H1 (cell line): ENCODE data around the gene CORO7. TPM values are rescaled to one million over a fixed set of nuclear protein-coding genes. Genes with fewer than 3 reads are reported as not detected.

Experiments used
- CTCF ChIA-PET: fragments of 300-600 bp; sonication (Branson Sonifier 250); formaldehyde crosslinking; loops from one replicate; lab custom pipeline; 2021; ENCODE audit not compliant: partially characterized antibody; lab: Charles Lee
- POLR2A ChIA-PET: fragments of 300-600 bp; sonication (Branson Sonifier 250); formaldehyde crosslinking; loops from one replicate; lab custom pipeline; 2021; ENCODE audit warnings: inconsistent platforms; ENCODE audit not compliant: partially characterized antibody; lab: Charles Lee
- DNase-seq, 2 experiments: peaks; one replicate each; pipeline versions ENCODE4 v3.0.0 to v3.0.0-alpha.2; 2010 to 2022; ENCODE audit warnings: low spot score in 2 of 2, low read depth in 1 of 2, mixed read lengths in 1 of 2
- FAIRE-seq: peaks from 2 replicates; lab custom pipeline; 2011; peaks lifted over from hg19 to GRCh38; lab: Jason Lieb, UNC
- H2AFZ ChIP-seq: 2 replicates; pipeline ENCODE4 v1.8.1; 2012; ENCODE audit warnings: low read length, inconsistent platforms
- H2AK5ac ChIP-seq: 2 replicates; pipeline ENCODE4 v1.6.1; 2013; ENCODE audit warnings: low read depth, low read length
- H2BK120ac ChIP-seq: replicated peaks from 2 replicates; pipeline ENCODE3; 2013; ENCODE audit warnings: low read depth, low read length, inconsistent platforms
- H2BK12ac ChIP-seq: 2 replicates; pipeline ENCODE4 v1.6.1; 2013; ENCODE audit warnings: low read depth, low read length
- H2BK15ac ChIP-seq: 2 replicates; pipeline ENCODE4 v1.6.1; 2013; ENCODE audit warnings: low read length
- H2BK20ac ChIP-seq: 2 replicates; pipeline ENCODE4 v1.6.1; 2013; ENCODE audit warnings: low read length
- H2BK5ac ChIP-seq: 2 replicates; pipeline ENCODE4 v1.6.1; 2013; ENCODE audit warnings: low read depth, low read length
- H3K14ac ChIP-seq: 2 replicates; pipeline ENCODE4 v1.6.1; 2013; ENCODE audit warnings: inconsistent platforms; ENCODE audit not compliant: insufficient read length
- H3K18ac ChIP-seq: 2 replicates; pipeline ENCODE4 v1.6.1; 2013; ENCODE audit warnings: low read length; ENCODE audit errors: extremely low read depth
- H3K23ac ChIP-seq: 2 replicates; pipeline ENCODE4 v1.6.1; 2013; ENCODE audit warnings: inconsistent platforms; ENCODE audit not compliant: insufficient read length
- H3K23me2 ChIP-seq: 2 replicates; pipeline ENCODE4 v1.6.1; 2013; ENCODE audit warnings: low read depth, low read length
- H3K27ac ChIP-seq: 2 replicates; pipeline ENCODE4 v1.6.1; 2011; ENCODE audit warnings: low read depth, low read length, inconsistent platforms
- H3K27me3 ChIP-seq, 4 experiments: replicated peaks in 1 of 4; 1 replicate in 1 of 4; 2 replicates in 3 of 4; pipeline versions ENCODE4 v1.6.1 to v1.8.1; 2011 to 2013; ENCODE audit warnings: low read length in 3 of 4, mild to moderate bottlenecking in 3 of 4, inconsistent platforms in 2 of 4, mixed read lengths in 2 of 4, moderate library complexity in 1 of 4; ENCODE audit not compliant: control insufficient read depth in 3 of 4, insufficient read depth in 3 of 4; ENCODE audit errors: extremely low read depth in 1 of 4
- H3K36me3 ChIP-seq, 4 experiments: 2 replicates each; pipeline versions ENCODE4 v1.6.1 to v1.8.1; 2011 to 2013; ENCODE audit warnings: mild to moderate bottlenecking in 4 of 4, low read length in 3 of 4, moderate library complexity in 2 of 4, control low read depth in 1 of 4, inconsistent platforms in 1 of 4; ENCODE audit not compliant: insufficient read depth in 4 of 4, control insufficient read depth in 2 of 4
- H3K4ac ChIP-seq: replicated peaks from 2 replicates; pipeline ENCODE3; 2013; ENCODE audit warnings: low read length, low read depth, mixed read lengths, inconsistent platforms; ENCODE audit not compliant: insufficient read length
- H3K4me1 ChIP-seq, 4 experiments: replicated peaks in 1 of 4; 1 replicate in 1 of 4; 2 replicates in 3 of 4; pipeline versions ENCODE4 v1.6.1 to v1.8.1; 2011 to 2013; ENCODE audit warnings: low read length in 3 of 4, inconsistent platforms in 2 of 4, mixed read lengths in 1 of 4; ENCODE audit not compliant: insufficient read depth in 4 of 4, control insufficient read depth in 3 of 4
- H3K4me2 ChIP-seq, 2 experiments: 2 replicates each; pipeline versions ENCODE4 v1.6.1 to v1.8.1; 2011 to 2013; ENCODE audit warnings: low read depth in 2 of 2, low read length in 2 of 2, control low read depth in 1 of 2, inconsistent platforms in 1 of 2, mild to moderate bottlenecking in 1 of 2; ENCODE audit not compliant: insufficient read depth in 1 of 2
- H3K4me3 ChIP-seq, 4 experiments: fragments of 200-600, 300-600 bp in 1 of 4; sonication (generic), shearing (Covaris generic), sonication (Bioruptor Twin) in 1 of 4; 2 replicates each; pipeline versions ENCODE4 v1.5.1 to v1.8.1; 2011 to 2016; ENCODE audit warnings: low read length in 4 of 4, low read depth in 3 of 4, control low read depth in 2 of 4, inconsistent platforms in 2 of 4, mild to moderate bottlenecking in 2 of 4, mixed read lengths in 1 of 4, moderate library complexity in 1 of 4; ENCODE audit not compliant: insufficient read depth in 2 of 4; ENCODE audit errors: extremely low read depth in 1 of 4
- H3K56ac ChIP-seq: replicated peaks from 2 replicates; pipeline ENCODE3; 2013; ENCODE audit warnings: low read depth, mild to moderate bottlenecking, mixed read lengths, low read length, inconsistent platforms; ENCODE audit not compliant: insufficient read length
- H3K79me1 ChIP-seq: 2 replicates; pipeline ENCODE4 v1.6.1; 2013; ENCODE audit warnings: low read depth, low read length, control low read depth
- H3K79me2 ChIP-seq, 2 experiments: 2 replicates each; pipeline versions ENCODE4 v1.6.1 to v1.8.1; 2012 to 2013; ENCODE audit warnings: low read length in 2 of 2, mild to moderate bottlenecking in 2 of 2, inconsistent platforms in 1 of 2; ENCODE audit not compliant: insufficient read depth in 2 of 2, control insufficient read depth in 1 of 2
- H3K9ac ChIP-seq, 4 experiments: replicated peaks in 1 of 4; 1 replicate in 1 of 4; 2 replicates in 3 of 4; pipeline versions ENCODE4 v1.6.1 to v1.8.1; 2011 to 2013; ENCODE audit warnings: low read depth in 3 of 4, low read length in 3 of 4, control low read depth in 2 of 4, mild to moderate bottlenecking in 2 of 4, moderate library complexity in 2 of 4, inconsistent platforms in 1 of 4; ENCODE audit errors: extremely low read depth in 1 of 4
- H3K9me3 ChIP-seq, 2 experiments: 2 replicates each; pipeline versions ENCODE4 v1.6.1 to v1.8.1; 2012 to 2013; ENCODE audit warnings: mild to moderate bottlenecking in 2 of 2, moderate library complexity in 2 of 2, control low read depth in 1 of 2, inconsistent platforms in 1 of 2, low read depth in 1 of 2, low read length in 1 of 2, mixed read lengths in 1 of 2; ENCODE audit not compliant: insufficient read depth in 2 of 2
- H4K20me1 ChIP-seq, 2 experiments: replicated peaks in 1 of 2; 2 replicates each; pipeline versions ENCODE3 to v1.8.1; 2011 to 2013; ENCODE audit warnings: inconsistent platforms in 2 of 2, low read length in 2 of 2, mild to moderate bottlenecking in 1 of 2; ENCODE audit not compliant: insufficient read depth in 2 of 2, control insufficient read depth in 1 of 2
- H4K5ac ChIP-seq: 2 replicates; pipeline ENCODE4 v1.6.1; 2013; ENCODE audit warnings: low read length, low read depth, mixed read lengths, inconsistent platforms; ENCODE audit not compliant: insufficient read length
- H4K8ac ChIP-seq: 2 replicates; pipeline ENCODE4 v1.8.0; 2013; ENCODE audit warnings: mild to moderate bottlenecking, moderate library complexity, low read length, inconsistent platforms; ENCODE audit not compliant: insufficient read depth; ENCODE audit errors: extremely low read depth
- H4K91ac ChIP-seq: replicated peaks from 2 replicates; pipeline ENCODE3; 2013; ENCODE audit warnings: low read length, mixed read lengths, inconsistent platforms; ENCODE audit not compliant: insufficient read length
- FOSL1 ChIP-seq: IDR thresholded peaks from 2 replicates; pipeline ENCODE4 v1.6.1; 2011; ENCODE audit warnings: mild to moderate bottlenecking, low read depth, low read length, moderate library complexity; ENCODE audit not compliant: insufficient read depth
- GTF2F1 ChIP-seq: IDR thresholded peaks from 2 replicates; pipeline ENCODE4 v1.6.1; 2012; ENCODE audit warnings: low read depth, low read length, improper control_type of control experiment, borderline replicate concordance
- NANOG ChIP-seq: IDR thresholded peaks from 2 replicates; pipeline ENCODE4 v1.6.1; 2011; ENCODE audit warnings: low read length, low read depth, mild to moderate bottlenecking, inconsistent platforms; ENCODE audit not compliant: insufficient read depth, poor library complexity, severe bottlenecking
- PHF8 ChIP-seq: fragments of 200-600 bp; sonication (generic); conservative IDR thresholded peaks from 2 replicates; pipeline ENCODE4 v1.7.1; 2012; ENCODE audit warnings: low read depth, mild to moderate bottlenecking, inconsistent platforms, low read length, moderate library complexity
- SP1 ChIP-seq: IDR thresholded peaks from 2 replicates; pipeline ENCODE4 v1.6.1; 2011; ENCODE audit warnings: low read depth, low read length
- TBP ChIP-seq: IDR thresholded peaks from 2 replicates; pipeline ENCODE4 v1.6.1; 2011; ENCODE audit warnings: low read depth, low read length, improper control_type of control experiment
- TCF12 ChIP-seq: IDR thresholded peaks from 2 replicates; pipeline ENCODE4 v1.6.1; 2011; ENCODE audit warnings: low read depth, mild to moderate bottlenecking, low read length
- TEAD4 ChIP-seq: IDR thresholded peaks from 2 replicates; pipeline ENCODE4 v1.6.1; 2012; ENCODE audit warnings: low read depth, low read length, inconsistent platforms, mixed read lengths
- WGBS, 2 experiments: shearing (Covaris generic) in 1 of 2; methylation state at CpG; one replicate each; pipeline versions ENCODE4 v1.1.6 to v1.1.7; 2013 to 2015; ENCODE audit warnings: low lambda C conversion rate in 2 of 2, mixed read lengths in 2 of 2, inconsistent platforms in 1 of 2, low coverage in 1 of 2, missing lambda C conversion rate in 1 of 2; ENCODE audit not compliant: insufficient replicate concordance in 2 of 2, insufficient coverage in 1 of 2, insufficient read length in 1 of 2; ENCODE audit errors: extremely low coverage in 1 of 2, missing lambda C conversion rate in 1 of 2; 5-methylcytosine and 5-hydroxymethylcytosine counted together
- polyA plus RNA-seq, 7 experiments: library from polyadenylated mRNA; depleted of rRNA in 3 of 7; stranded (reverse) in 5 of 7; unstranded in 2 of 7; fragments of >200 nt in 5 of 7; fragments of 200-250 nt in 2 of 7; gene quantifications; 1 replicate in 5 of 7; 2 replicates in 1 of 7; 4 replicates in 1 of 7; pipeline versions ENCODE4 v1.2.1 to v1.2.3, GENCODE V29; 2011 to 2013; ENCODE audit warnings: missing spikeins in 2 of 7, mixed read lengths in 2 of 7
- total RNA-seq: library from RNA; stranded (reverse); fragmentation: NEBNext Ultra II Directional; extraction: Animal tissue kit (Norgen Biotek cat#: 25700); gene quantifications from 2 replicates; pipeline ENCODE4 v1.2.1, GENCODE V29; 2021
- TF ChIP-seq, protein P1 (sequence below): IDR thresholded peaks from 2 replicates; pipeline ENCODE4 v1.6.1; 2012; ENCODE audit warnings: inconsistent platforms
- TF ChIP-seq, protein P2 (sequence below): IDR thresholded peaks from 2 replicates; pipeline ENCODE4 v1.6.1; 2012; ENCODE audit warnings: inconsistent platforms

The CORO7 gene
- total and polyA plus RNA-seq, 2 of the 8 experiments (the other 6 are each of a cell fraction or from before 2014, with no cell fraction given) = 25.2 to 29.8 TPM

DNA sequence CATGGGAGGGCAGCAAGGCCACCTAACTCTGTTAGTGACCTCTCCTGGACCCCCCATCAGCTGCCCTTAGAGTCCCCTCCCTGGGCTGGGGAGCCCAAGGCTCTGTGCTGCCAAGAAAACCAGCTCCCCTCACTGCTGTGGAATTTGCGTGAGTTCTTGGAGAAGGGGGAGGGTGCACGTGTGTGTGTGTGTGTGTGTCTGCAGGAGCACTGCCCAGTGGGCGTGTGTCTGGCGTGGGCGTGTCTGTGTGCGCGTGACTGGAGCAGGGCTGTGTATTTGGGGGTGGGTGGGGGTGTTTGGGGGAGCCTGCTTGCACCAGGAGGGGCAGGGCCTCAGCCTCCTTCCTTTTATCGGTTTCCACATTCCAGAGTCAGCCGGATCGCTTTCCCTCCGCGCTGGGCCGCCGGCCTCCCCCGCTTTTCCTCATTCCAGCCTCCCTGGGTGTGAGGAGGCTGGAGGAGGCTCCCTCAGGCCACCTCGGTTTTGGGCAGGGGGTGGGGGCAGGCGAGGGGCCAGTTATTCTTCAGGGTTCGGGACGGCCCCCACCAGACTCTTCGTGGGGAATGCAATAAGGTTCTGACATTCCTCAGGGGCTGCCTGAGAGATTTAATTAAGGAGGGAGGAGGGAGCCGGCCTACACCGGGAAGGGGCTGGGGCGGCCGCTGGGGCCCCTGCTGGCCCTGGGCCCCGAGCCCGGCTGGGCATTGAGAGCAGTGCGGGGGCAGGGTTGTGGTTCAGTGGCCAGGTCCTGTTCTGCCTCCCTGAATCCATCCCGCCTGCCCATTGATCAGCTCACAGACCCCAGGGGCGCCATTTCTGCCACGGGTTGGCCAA lies 42.3 kb downstream of the CORO7 start:
- Histone ChIP-seq H3K9ac (peak overlapping the region in 2 of 4 experiments; percentile 9 to 29; a peak in 1 of 7 replicates), H3K79me2 (peaks cover 0 to 11% of the 10 kb centered on the region in 2 experiments; a peak in 1 of 4 replicates), H3K27me3 (peaks cover 0 to 3% (median under 1%) of the 10 kb centered on the region in 4 experiments; a peak in 2 of 7 replicates), H3K4me3 (peak overlapping the region in 2 of 4 experiments; percentile 57 to 78; a peak in 5 of 8 replicates), H3K56ac (no peak overlapping the region), H4K8ac (peak overlapping the region; percentile 22; the same call in 1 of the 2 replicates), H3K23me2 (peaks cover 6% of the 10 kb centered on the region; the same call in 1 of the 2 replicates), H2BK120ac (peak overlapping the region; percentile 50), H3K14ac (no peak overlapping the region), H3K18ac (peak overlapping the region; percentile 98), H2BK5ac (peak overlapping the region; percentile 78; the same call in 1 of the 2 replicates), H3K9me3 (no peaks in the 10 kb centered on the region), H4K91ac (no peak overlapping the region), H4K20me1 (peaks cover 6 to 21% of the 10 kb centered on the region in 2 experiments), H3K4me1 (peaks cover 4 to 64% (median 55%) of the 10 kb centered on the region in 4 experiments), H2BK12ac (peak overlapping the region; percentile 84; the same call in 1 of the 2 replicates), H3K79me1 (peaks cover 4% of the 10 kb centered on the region), H3K4ac (peak overlapping the region; percentile 27), H2BK15ac (peak overlapping the region; percentile 81; the same call in 1 of the 2 replicates), H3K36me3 (no peaks in the 10 kb centered on the region), H4K5ac (peak overlapping the region; percentile 48), H3K23ac (no peak overlapping the region), H3K27ac (no peak overlapping the region), H2BK20ac (no peak overlapping the region), H2AFZ (no peak overlapping the region), H2AK5ac (peak overlapping the region; percentile 56; the same call in 1 of the 2 replicates), H3K4me2 (peak overlapping the region; percentile 87 to 90)
- ChIA-PET CTCF (interaction anchor here (0.6 to 24.8 kb wide), 16 partner anchors 9 to 583 kb away, joined by 3 to 659 read pairs (median 4); partner anchors contain the start of gene PAM16), POLR2A (interaction anchor here (0.6 to 11.7 kb wide), 12 partner anchors 9 to 102 kb away, joined by 3 to 223 read pairs (median 6); partner anchors contain the start of gene PAM16)
- DNase-seq = no peak
- 20% methylated on average over 23 of the region's 30 CpGs; no CpG with 5 or more reads in 1 of the 2 experiments for WGBS, 2 experiments
- no peak for FAIRE-seq
- TF ChIP-seq, protein P1, sequence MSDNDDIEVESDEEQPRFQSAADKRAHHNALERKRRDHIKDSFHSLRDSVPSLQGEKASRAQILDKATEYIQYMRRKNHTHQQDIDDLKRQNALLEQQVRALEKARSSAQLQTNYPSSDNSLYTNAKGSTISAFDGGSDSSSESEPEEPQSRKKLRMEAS = no peak
- TF ChIP-seq FOSL1 (no peak), TBP (no peak), TEAD4 (peak; percentile 75; the same call in 1 of the 2 replicates), SP1 (no peak), GTF2F1 (no peak), PHF8 (no peak), NANOG (no peak), TCF12 (no peak)
- TF ChIP-seq, protein P2, sequence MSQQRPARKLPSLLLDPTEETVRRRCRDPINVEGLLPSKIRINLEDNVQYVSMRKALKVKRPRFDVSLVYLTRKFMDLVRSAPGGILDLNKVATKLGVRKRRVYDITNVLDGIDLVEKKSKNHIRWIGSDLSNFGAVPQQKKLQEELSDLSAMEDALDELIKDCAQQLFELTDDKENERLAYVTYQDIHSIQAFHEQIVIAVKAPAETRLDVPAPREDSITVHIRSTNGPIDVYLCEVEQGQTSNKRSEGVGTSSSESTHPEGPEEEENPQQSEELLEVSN = peak; percentile 76
